Measurements from ENCODE around the gene A2M. TPM values are rescaled to one million over a fixed set of nuclear protein-coding genes. Genes with fewer than 3 reads are reported as not detected.

A2M gene
- total RNA-seq, 1 experiment from 2014 or later: 1.2 TPM

GRCh38 chr12:9112076-9112853 lies 3.5 kb downstream of the A2M start:
- H3K9me3 Mint-ChIP-seq: no peaks in the 10 kb centered on the region
- Histone ChIP-seq H3K79me2 (ENCODE audit: insufficient read depth, low read length) (no peaks in the 10 kb centered on the region), H2BK15ac (ENCODE audit: low read depth, low read length) (no peak overlapping the region), H2AK5ac (ENCODE audit: insufficient read length, low read length) (no peak overlapping the region), H2BK20ac (ENCODE audit: low read depth, low read length, poor library complexity, severe bottlenecking) (no peak overlapping the region), H4K20me1 (ENCODE audit: control insufficient read depth, insufficient read depth, insufficient read length) (no peaks in the 10 kb centered on the region), H2BK5ac (ENCODE audit: insufficient read length, low read length) (no peak overlapping the region), H3K27me3 (ENCODE audit: insufficient read depth, low read length) (no peaks in the 10 kb centered on the region), H3K9ac (ENCODE audit: extremely low read depth, insufficient read length, low read length) (no peak overlapping the region), H3K18ac (ENCODE audit: insufficient read length, low read depth, low read length) (no peak overlapping the region), H3K4me1 (ENCODE audit: insufficient read depth, low read length) (peaks cover 4% of the 10 kb centered on the region; the same call in 1 of the 2 replicates), H3K27ac (ENCODE audit: insufficient read length, low read depth, low read length) (no peak overlapping the region), H3K56ac (ENCODE audit: insufficient read length, low read depth, low read length) (no peak overlapping the region), H3K23ac (ENCODE audit: insufficient read length, low read depth, low read length) (no peak overlapping the region), H3K9me3 (ENCODE audit: control insufficient read depth, low read depth, low read length) (no peaks in the 10 kb centered on the region), H3K14ac (ENCODE audit: insufficient read depth, low read length) (no peak overlapping the region), H3K79me1 (ENCODE audit: insufficient read depth, low read depth, low read length, poor library complexity, severe bottlenecking) (no peaks in the 10 kb centered on the region), H3K4ac (ENCODE audit: low read depth, low read length) (no peak overlapping the region), H4K8ac (replicated peaks; ENCODE audit: insufficient read length, low read depth, low read length) (no peak overlapping the region), H4K5ac (ENCODE audit: insufficient read length, low read depth, low read length) (no peak overlapping the region), H2BK120ac (ENCODE audit: low read depth, low read length, poor library complexity, severe bottlenecking) (no peak overlapping the region), H2AFZ (ENCODE audit: low read length) (no peak overlapping the region), H3K23me2 (ENCODE audit: insufficient read length, low read depth, low read length, poor library complexity, severe bottlenecking) (no peaks in the 10 kb centered on the region), H2BK12ac (ENCODE audit: insufficient read length, low read depth, low read length) (no peak overlapping the region), H3T11ph (ENCODE audit: low read length) (no peak overlapping the region), H4K91ac (ENCODE audit: insufficient read length, low read depth, low read length) (no peak overlapping the region), H3K4me2 (ENCODE audit: insufficient read depth, insufficient read length, low read length) (no peak overlapping the region)
- H3K27me3 Mint-ChIP-seq (ENCODE audit: low read depth): no peaks in the 10 kb centered on the region
- H3K27ac Mint-ChIP-seq: no peak overlapping the region; a peak in 1 of 7 replicates
- peaks cover 16% of the 10 kb centered on the region in 2 experiments for H3K4me1 Mint-ChIP-seq
- H3K36me3 Mint-ChIP-seq (ENCODE audit: insufficient read depth in 1 of 3, low read depth in 3 of 3): no peaks in the 10 kb centered on the region
- no peak for DNase-seq
- no CpG with 5 or more reads among the region's 6 CpGs for WGBS (ENCODE audit: extremely low coverage, insufficient read length, low lambda C conversion rate)
- H3K4me3 Mint-ChIP-seq: no peak overlapping the region
- TF ChIP-seq, protein P1, sequence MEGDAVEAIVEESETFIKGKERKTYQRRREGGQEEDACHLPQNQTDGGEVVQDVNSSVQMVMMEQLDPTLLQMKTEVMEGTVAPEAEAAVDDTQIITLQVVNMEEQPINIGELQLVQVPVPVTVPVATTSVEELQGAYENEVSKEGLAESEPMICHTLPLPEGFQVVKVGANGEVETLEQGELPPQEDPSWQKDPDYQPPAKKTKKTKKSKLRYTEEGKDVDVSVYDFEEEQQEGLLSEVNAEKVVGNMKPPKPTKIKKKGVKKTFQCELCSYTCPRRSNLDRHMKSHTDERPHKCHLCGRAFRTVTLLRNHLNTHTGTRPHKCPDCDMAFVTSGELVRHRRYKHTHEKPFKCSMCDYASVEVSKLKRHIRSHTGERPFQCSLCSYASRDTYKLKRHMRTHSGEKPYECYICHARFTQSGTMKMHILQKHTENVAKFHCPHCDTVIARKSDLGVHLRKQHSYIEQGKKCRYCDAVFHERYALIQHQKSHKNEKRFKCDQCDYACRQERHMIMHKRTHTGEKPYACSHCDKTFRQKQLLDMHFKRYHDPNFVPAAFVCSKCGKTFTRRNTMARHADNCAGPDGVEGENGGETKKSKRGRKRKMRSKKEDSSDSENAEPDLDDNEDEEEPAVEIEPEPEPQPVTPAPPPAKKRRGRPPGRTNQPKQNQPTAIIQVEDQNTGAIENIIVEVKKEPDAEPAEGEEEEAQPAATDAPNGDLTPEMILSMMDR (conservative IDR thresholded peaks at IDR 0.05): no peak

All from H9 (cell line).